Spleen (tissue), 7 donors: ENCODE measurements around the gene PERM1.

Experiments
- CTCF ChIP-seq, 11 experiments: fragments of 200-600 bp in 7 of 11; fragments of 450-650 bp in 4 of 11; sonication (generic) in 4 of 11; IDR thresholded peaks in 8 of 11; conservative IDR thresholded peaks in 3 of 11; 1 replicate in 7 of 11; 2 replicates in 4 of 11; pipeline versions ENCODE4 v1.4.0 to v1.8.0; 2016 to 2021; ENCODE audit warnings: antibody characterized with exemption in 11 of 11, inconsistent platforms in 4 of 11, mild to moderate bottlenecking in 1 of 11
- POLR2A ChIP-seq, 3 donors: fragments of 450-650 bp; IDR thresholded peaks; one replicate each; pipeline ENCODE4 v1.5.1; 2017; ENCODE audit warnings: antibody characterized with exemption in 3 of 3, mild to moderate bottlenecking in 1 of 3
- POLR2AphosphoS5 ChIP-seq, 3 donors: sonication (generic); formaldehyde crosslinking; IDR thresholded peaks; one replicate each; pipeline ENCODE4 v1.5.1; 2017; ENCODE audit warnings: antibody characterized with exemption in 3 of 3
- donor health status: DM: no; HTN: no; CAD: no; lungs with moderate emphysema.
- donor health status: DM: no; HTN: no; CAD: no.
- donor health status: DM: no; HTN: no; CAD: no.

GRCh38 chr1:985126-985525 is 3.2 kb upstream of the PERM1 start:
- TF ChIP-seq CTCF (IDR thresholded peaks at IDR 0.05 in 8 of 11, conservative IDR thresholded peaks at IDR 0.05 in 3 of 11): no peak
- TF ChIP-seq POLR2A (IDR thresholded peaks at IDR 0.05): no peak
- no peak for TF ChIP-seq POLR2AphosphoS5 (IDR thresholded peaks at IDR 0.05)
